B cell (primary cell): ENCODE data around the gene PFDN1. TPM values are rescaled to one million over a fixed set of nuclear protein-coding genes. Genes with fewer than 3 reads are reported as not detected.

Experiments used
- ATAC-seq: fragments of 200-7000 bp; cut with Tn5 transposase; one replicate; pipeline ENCODE4 v1.10.0; 2021; ENCODE audit warnings: low read depth, mild to moderate bottlenecking, moderate number of reproducible peaks, moderate library complexity
- CTCF ChIA-PET: fragments of 350-600 bp; sonication (Branson Sonifier 250); formaldehyde crosslinking; loops from one replicate; lab custom pipeline; 2021; ENCODE audit warnings: antibody characterized with exemption, inconsistent platforms; lab: Charles Lee
- POLR2A ChIA-PET: fragments of 350-600 bp; sonication (Branson Sonifier 250); formaldehyde crosslinking; loops from one replicate; lab custom pipeline; 2021; ENCODE audit warnings: antibody characterized with exemption; lab: Charles Lee
- DNase-seq: peaks from one replicate; pipeline ENCODE4 v3.0.0; 2013
- H2AFZ ChIP-seq: 2 replicates; pipeline ENCODE4 v1.6.1; 2012; ENCODE audit warnings: mild to moderate bottlenecking, low read depth, low read length; ENCODE audit not compliant: insufficient read depth, poor library complexity, severe bottlenecking
- H3K27ac ChIP-seq, 2 donors: 1 replicate in 1 of 2; 2 replicates in 1 of 2; pipeline ENCODE4 v1.5.1; 2012 to 2013; ENCODE audit warnings: low read length in 2 of 2, mild to moderate bottlenecking in 2 of 2, moderate library complexity in 1 of 2
- H3K27me3 ChIP-seq, 4 experiments: fragments of 200-600 bp in 1 of 4; sonication (generic) in 1 of 4; replicated peaks in 1 of 4; 1 replicate in 2 of 4; 2 replicates in 2 of 4; pipeline versions ENCODE4 v1.6.1 to v1.7.0; 2013 to 2016; ENCODE audit warnings: low read length in 3 of 4, mild to moderate bottlenecking in 2 of 4, mixed read lengths in 1 of 4, moderate library complexity in 1 of 4; ENCODE audit not compliant: insufficient read depth in 4 of 4, control insufficient read depth in 3 of 4; ENCODE audit errors: control extremely low read depth in 1 of 4
- H3K36me3 ChIP-seq, 2 experiments: replicated peaks in 1 of 2; 1 replicate in 1 of 2; 2 replicates in 1 of 2; pipeline versions ENCODE4 v1.6.1 to v1.7.1; 2013; ENCODE audit warnings: low read length in 1 of 2; ENCODE audit not compliant: insufficient read depth in 2 of 2, control insufficient read depth in 1 of 2; ENCODE audit errors: control extremely low read depth in 1 of 2, extremely low read depth in 1 of 2
- H3K4me1 ChIP-seq, 2 donors: fragments of 200-600 bp in 1 of 2; sonication (generic) in 1 of 2; 1 replicate in 1 of 2; 2 replicates in 1 of 2; pipeline versions ENCODE4 v1.5.1 to v1.6.1; 2013 to 2017; ENCODE audit warnings: low read length in 2 of 2; ENCODE audit not compliant: control insufficient read depth in 2 of 2, insufficient read depth in 2 of 2
- H3K4me2 ChIP-seq: replicated peaks from 2 replicates; pipeline ENCODE3; 2012; ENCODE audit warnings: mild to moderate bottlenecking, low read depth, low read length; ENCODE audit not compliant: poor library complexity, severe bottlenecking
- H3K4me3 ChIP-seq, 5 experiments: fragments of 200-600 bp in 1 of 5; sonication (generic) in 1 of 5; 1 replicate in 3 of 5; 2 replicates in 2 of 5; pipeline versions ENCODE4 v1.5.1 to v1.7.0; 2011 to 2016; ENCODE audit warnings: low read length in 4 of 5, mild to moderate bottlenecking in 4 of 5, low read depth in 2 of 5, control low read depth in 1 of 5, moderate library complexity in 1 of 5; ENCODE audit not compliant: insufficient read depth in 1 of 5; ENCODE audit errors: control extremely low read depth in 1 of 5, extremely low read depth in 1 of 5
- H3K79me2 ChIP-seq: fragments of 200-600 bp; sonication (generic); one replicate; pipeline ENCODE4 v1.6.0; 2016; ENCODE audit warnings: low read length; ENCODE audit not compliant: control insufficient read depth, insufficient read depth
- H3K9ac ChIP-seq: fragments of 200-600 bp; sonication (generic); 2 replicates; pipeline ENCODE4 v1.6.1; 2017; ENCODE audit warnings: mild to moderate bottlenecking, low read length, moderate library complexity
- H3K9me3 ChIP-seq, 3 donors: one replicate each; pipeline versions ENCODE4 v1.6.1 to v1.7.1; 2013; ENCODE audit warnings: low read length in 2 of 3; ENCODE audit not compliant: control insufficient read depth in 2 of 3, insufficient read depth in 1 of 3; ENCODE audit errors: control extremely low read depth in 1 of 3
- H4K20me1 ChIP-seq: 2 replicates; pipeline ENCODE4 v1.6.0; 2012; ENCODE audit warnings: mild to moderate bottlenecking, low read length; ENCODE audit not compliant: insufficient read depth, control insufficient read depth, poor library complexity, severe bottlenecking
- H3K27ac Mint-ChIP-seq: one replicate; pipeline ENCODE4 v1.8.0; 2021; ENCODE audit warnings: mixed read lengths
- H3K27me3 Mint-ChIP-seq: one replicate; pipeline ENCODE4 v1.8.0; 2021; ENCODE audit warnings: mixed read lengths
- H3K4me1 Mint-ChIP-seq: one replicate; pipeline ENCODE4 v1.8.0; 2021; ENCODE audit warnings: mixed read lengths
- H3K4me3 Mint-ChIP-seq: one replicate; pipeline ENCODE4 v1.8.0; 2021; ENCODE audit warnings: mixed read lengths
- H3K9me3 Mint-ChIP-seq: one replicate; pipeline ENCODE4 v1.8.0; 2022; ENCODE audit warnings: mixed read lengths; ENCODE audit not compliant: insufficient read depth
- EZH2 ChIP-seq: IDR thresholded peaks from 2 replicates; pipeline ENCODE4 v1.6.1; 2012; ENCODE audit warnings: borderline replicate concordance, low read depth, mild to moderate bottlenecking, moderate library complexity, low read length; ENCODE audit not compliant: insufficient read depth, poor library complexity, severe bottlenecking
- WGBS: methylation state at CpG from one replicate; pipeline ENCODE4 v1.1.5; 2013; ENCODE audit warnings: missing lambda C conversion rate; ENCODE audit not compliant: insufficient coverage; 5-methylcytosine and 5-hydroxymethylcytosine counted together
- intact Hi-C: fragments of 100-400 bp; cut with micrococcal nuclease; formaldehyde crosslinking; loops from one replicate; pipeline ENCODE4 v1.10.0; 2022
- polyA plus RNA-seq: library from polyadenylated mRNA; depleted of rRNA; stranded (reverse); fragments of >200 nt; gene quantifications from 2 replicates; pipeline ENCODE4 v1.2.3, GENCODE V29; 2012
- total RNA-seq, 2 donors: library from RNA; stranded (reverse); fragments of 120-200 nt in 1 of 2; gene quantifications; 1 replicate in 1 of 2; 2 replicates in 1 of 2; pipeline versions ENCODE4 v1.2.3 to v1.2.4, GENCODE V29; 2013 to 2022
- TF ChIP-seq, protein P1 (sequence below): fragments of 200-600 bp; IDR thresholded peaks from one replicate; pipeline ENCODE4 v1.8.0; 2022; ENCODE audit warnings: antibody characterized with exemption, mild to moderate bottlenecking

PFDN1 gene
- total and polyA plus RNA-seq, 2 donors (not counting 1 experiment from before 2014, with no cell fraction given), result 30.3 to 31.2 TPM

DNA sequence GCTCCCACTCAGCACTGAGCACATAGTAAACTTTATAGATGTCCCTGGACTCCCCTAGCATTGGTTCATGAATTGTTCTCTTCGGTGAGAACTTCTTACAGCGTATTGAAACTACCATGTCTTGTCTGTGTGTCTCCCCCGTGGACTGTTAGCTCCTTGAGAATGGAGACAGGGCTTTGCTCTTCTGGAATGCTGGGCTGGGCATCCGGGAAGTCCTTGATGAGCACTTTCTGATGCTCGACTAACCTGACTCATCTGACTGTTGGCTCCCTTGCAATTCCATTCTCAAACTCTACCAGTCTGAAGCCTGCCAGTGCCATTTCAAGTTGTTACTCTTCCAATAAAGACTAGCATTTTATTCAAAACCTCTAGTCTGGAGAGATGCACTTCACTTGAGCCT, 15.0 kb upstream of the PFDN1 start:
- Mint-ChIP-seq H3K27ac (no peak overlapping the region), H3K4me3 (no peak overlapping the region), H3K9me3 (peaks cover 2% of the 10 kb centered on the region), H3K4me1 (no peaks in the 10 kb centered on the region), H3K27me3 (no peaks in the 10 kb centered on the region)
- 89% methylated on average over 4 of the region's 5 CpGs for whole genome bisulfite sequencing
- ATAC-seq, result no peak
- H3K27ac ChIP-seq, result no peak overlapping the region
- CTCF ChIA-PET, result no interaction called here
- no peak overlapping the region for H3K9ac ChIP-seq
- POLR2A ChIA-PET, result no interaction called here
- no peaks in the 10 kb centered on the region for H3K4me1 ChIP-seq
- intact Hi-C loops, result no loop called here
- H3K4me3 ChIP-seq, result no peak overlapping the region
- H3K9me3 ChIP-seq, result no peaks in the 10 kb centered on the region
- no peak overlapping the region for H3K4me2 ChIP-seq
- H3K79me2 ChIP-seq, result no peaks in the 10 kb centered on the region
- no peaks in the 10 kb centered on the region for H4K20me1 ChIP-seq
- no peak overlapping the region for H2AFZ ChIP-seq
- no peaks in the 10 kb centered on the region for H3K36me3 ChIP-seq
- TF ChIP-seq, protein P1, sequence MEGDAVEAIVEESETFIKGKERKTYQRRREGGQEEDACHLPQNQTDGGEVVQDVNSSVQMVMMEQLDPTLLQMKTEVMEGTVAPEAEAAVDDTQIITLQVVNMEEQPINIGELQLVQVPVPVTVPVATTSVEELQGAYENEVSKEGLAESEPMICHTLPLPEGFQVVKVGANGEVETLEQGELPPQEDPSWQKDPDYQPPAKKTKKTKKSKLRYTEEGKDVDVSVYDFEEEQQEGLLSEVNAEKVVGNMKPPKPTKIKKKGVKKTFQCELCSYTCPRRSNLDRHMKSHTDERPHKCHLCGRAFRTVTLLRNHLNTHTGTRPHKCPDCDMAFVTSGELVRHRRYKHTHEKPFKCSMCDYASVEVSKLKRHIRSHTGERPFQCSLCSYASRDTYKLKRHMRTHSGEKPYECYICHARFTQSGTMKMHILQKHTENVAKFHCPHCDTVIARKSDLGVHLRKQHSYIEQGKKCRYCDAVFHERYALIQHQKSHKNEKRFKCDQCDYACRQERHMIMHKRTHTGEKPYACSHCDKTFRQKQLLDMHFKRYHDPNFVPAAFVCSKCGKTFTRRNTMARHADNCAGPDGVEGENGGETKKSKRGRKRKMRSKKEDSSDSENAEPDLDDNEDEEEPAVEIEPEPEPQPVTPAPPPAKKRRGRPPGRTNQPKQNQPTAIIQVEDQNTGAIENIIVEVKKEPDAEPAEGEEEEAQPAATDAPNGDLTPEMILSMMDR, result no peak
- no peak for TF ChIP-seq EZH2
- H3K27me3 ChIP-seq, result no peaks in the 10 kb centered on the region
- DNase-seq, result no peak

DNA sequence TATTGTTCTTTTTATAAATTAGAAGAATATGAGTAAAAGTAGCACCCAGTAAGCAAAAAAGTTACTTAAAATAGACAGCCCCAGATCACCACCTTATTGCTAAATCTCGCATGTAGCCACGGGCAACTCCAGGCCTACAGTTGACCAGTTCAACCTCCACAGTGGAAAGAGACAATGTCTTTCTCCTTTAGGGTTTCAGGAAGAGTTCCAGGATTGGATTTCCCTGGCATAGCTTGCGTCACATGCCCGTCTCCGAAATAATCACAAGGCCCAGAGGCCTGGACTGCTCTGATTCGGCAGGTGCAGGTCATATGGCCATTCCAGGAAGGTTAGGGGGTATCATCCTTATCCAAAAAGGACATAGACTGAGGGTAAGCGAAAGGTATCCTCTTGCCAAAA, 9.9 kb upstream of the PFDN1 start:
- no peaks in the 10 kb centered on the region for H3K4me1 ChIP-seq
- H3K9me3 ChIP-seq, result no peaks in the 10 kb centered on the region
- POLR2A ChIA-PET, result no interaction called here
- no peaks in the 10 kb centered on the region for H3K4me1 Mint-ChIP-seq
- no peaks in the 10 kb centered on the region for H3K27me3 ChIP-seq
- WGBS, result 100% methylated on average over 2 of the region's 7 CpGs
- H3K27me3 Mint-ChIP-seq, result peaks cover 15% of the 10 kb centered on the region
- H2AFZ ChIP-seq, result no peak overlapping the region
- TF ChIP-seq, protein P1, result no peak
- no peak for TF ChIP-seq EZH2
- ATAC-seq, result no peak
- DNase-seq, result no peak
- H3K9ac ChIP-seq, result no peak overlapping the region
- no peak overlapping the region for H3K27ac Mint-ChIP-seq
- no peaks in the 10 kb centered on the region for H3K36me3 ChIP-seq
- H3K4me3 Mint-ChIP-seq, result no peak overlapping the region
- CTCF ChIA-PET, result interaction anchor here (1.0 to 2.3 kb wide), 2 partner anchors 37 to 39 kb away, joined by 3 to 5 read pairs; no protein-coding TSS in a partner anchor
- intact Hi-C loops, result no loop called here
- H3K9me3 Mint-ChIP-seq, result no peaks in the 10 kb centered on the region
- H4K20me1 ChIP-seq, result no peaks in the 10 kb centered on the region
- H3K4me2 ChIP-seq, result no peak overlapping the region
- no peak overlapping the region for H3K27ac ChIP-seq
- no peaks in the 10 kb centered on the region for H3K79me2 ChIP-seq
- no peak overlapping the region for H3K4me3 ChIP-seq
